Bronchial epithelial cell (primary cell): Measurements from ENCODE around the gene ZFR2. TPM values are rescaled to one million over a fixed set of nuclear protein-coding genes. Genes with fewer than 3 reads are reported as not detected.

Experiments used
- DNase-seq: peaks from one replicate; pipeline ENCODE4 v3.0.0-alpha.2; 2010; ENCODE audit warnings: low read depth
- FAIRE-seq: peaks from 2 replicates; lab custom pipeline; 2011; peaks lifted over from hg19 to GRCh38; lab: Jason Lieb, UNC
- H3K27me3 ChIP-seq: 2 replicates; pipeline ENCODE4 v1.5.1; 2011; ENCODE audit warnings: low read length; ENCODE audit not compliant: control insufficient read depth, insufficient read depth
- H3K36me3 ChIP-seq: 2 replicates; pipeline ENCODE4 v1.5.1; 2011; ENCODE audit warnings: low read length; ENCODE audit not compliant: control insufficient read depth, insufficient read depth
- H3K4me3 ChIP-seq: 2 replicates; pipeline ENCODE4 v1.5.1; 2011; ENCODE audit warnings: mild to moderate bottlenecking, low read depth, low read length, control low read depth
- total RNA-seq: library from RNA; depleted of rRNA; stranded (reverse); fragments of >200 nt; gene quantifications from 2 replicates; pipeline ENCODE4 v1.2.1, GENCODE V29; 2014
- TF ChIP-seq, protein P1 (sequence below): IDR thresholded peaks from 2 replicates; pipeline ENCODE4 v1.5.1; 2011; ENCODE audit warnings: mild to moderate bottlenecking, moderate library complexity, low read length, control low read depth, inconsistent platforms; ENCODE audit not compliant: insufficient read depth, severe bottlenecking

ZFR2 gene
- total RNA-seq, 1 donor from 2014 or later = not detected

DNA sequence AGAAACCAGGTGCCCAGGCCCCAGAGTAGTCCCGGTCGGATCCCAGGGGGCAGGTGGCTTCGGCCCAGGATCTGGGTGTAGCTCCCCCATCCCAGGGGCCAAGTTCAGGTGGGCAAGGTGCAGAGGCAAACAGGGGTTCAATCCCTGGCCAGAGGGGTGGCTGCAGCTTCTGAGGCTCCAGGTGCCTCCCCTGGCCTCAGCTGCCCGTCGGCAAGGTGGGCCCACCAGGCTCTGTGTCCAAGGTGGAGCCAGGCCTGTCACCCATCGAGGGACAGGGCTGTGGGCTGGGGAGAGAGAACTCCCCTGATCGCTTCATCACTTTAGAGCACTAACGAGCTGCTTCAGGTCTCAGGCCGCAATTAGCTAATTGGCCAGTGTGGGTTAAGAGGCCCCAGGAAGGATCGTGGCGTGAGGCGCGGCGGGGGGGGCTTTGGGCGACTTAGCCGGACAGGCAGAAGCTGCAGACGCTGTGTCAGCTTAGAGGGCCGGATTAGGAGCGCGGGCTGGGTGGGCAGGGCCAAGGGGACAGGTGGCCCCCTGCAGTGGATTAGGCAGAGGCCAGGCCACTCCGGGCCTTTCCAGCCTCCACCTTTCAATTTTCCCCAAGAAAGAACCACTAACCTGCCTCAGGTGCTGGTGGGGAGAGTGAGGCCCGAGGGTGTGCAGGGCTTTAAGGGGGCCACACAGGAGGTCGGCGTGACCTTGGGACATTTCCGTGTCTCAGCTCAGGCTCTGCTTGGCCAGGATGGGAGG is 94.0 kb downstream of the ZFR2 start:
- TF ChIP-seq, protein P1, sequence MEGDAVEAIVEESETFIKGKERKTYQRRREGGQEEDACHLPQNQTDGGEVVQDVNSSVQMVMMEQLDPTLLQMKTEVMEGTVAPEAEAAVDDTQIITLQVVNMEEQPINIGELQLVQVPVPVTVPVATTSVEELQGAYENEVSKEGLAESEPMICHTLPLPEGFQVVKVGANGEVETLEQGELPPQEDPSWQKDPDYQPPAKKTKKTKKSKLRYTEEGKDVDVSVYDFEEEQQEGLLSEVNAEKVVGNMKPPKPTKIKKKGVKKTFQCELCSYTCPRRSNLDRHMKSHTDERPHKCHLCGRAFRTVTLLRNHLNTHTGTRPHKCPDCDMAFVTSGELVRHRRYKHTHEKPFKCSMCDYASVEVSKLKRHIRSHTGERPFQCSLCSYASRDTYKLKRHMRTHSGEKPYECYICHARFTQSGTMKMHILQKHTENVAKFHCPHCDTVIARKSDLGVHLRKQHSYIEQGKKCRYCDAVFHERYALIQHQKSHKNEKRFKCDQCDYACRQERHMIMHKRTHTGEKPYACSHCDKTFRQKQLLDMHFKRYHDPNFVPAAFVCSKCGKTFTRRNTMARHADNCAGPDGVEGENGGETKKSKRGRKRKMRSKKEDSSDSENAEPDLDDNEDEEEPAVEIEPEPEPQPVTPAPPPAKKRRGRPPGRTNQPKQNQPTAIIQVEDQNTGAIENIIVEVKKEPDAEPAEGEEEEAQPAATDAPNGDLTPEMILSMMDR = no peak
- no peaks in the 10 kb centered on the region for H3K36me3 ChIP-seq
- DNase-seq = no peak
- no peaks in the 10 kb centered on the region for H3K27me3 ChIP-seq
- FAIRE-seq = no peak
- H3K4me3 ChIP-seq = no peak overlapping the region

- Histone ChIP-seq H3K27me3 (no peaks in the 10 kb centered on the region), H3K36me3 (no peaks in the 10 kb centered on the region), H3K4me3 (no peak overlapping the region)
- TF ChIP-seq, protein P1 = no peak
- FAIRE-seq (no peak), DNase-seq (no peak)
Measured at GRCh38 chr19:3773814-3774515, 94.9 kb downstream of the ZFR2 start.

- Histone ChIP-seq H3K27me3 (no peaks in the 10 kb centered on the region), H3K36me3 (peaks cover 3% of the 10 kb centered on the region), H3K4me3 (no peak within 1 kb of the TSS)
- TF ChIP-seq, protein P1 = no peak
- FAIRE-seq (no peak), DNase-seq (no peak)
Measured at GRCh38 chr19:3771906-3772455, 96.9 kb downstream of the ZFR2 start, which contains the start of gene RAX2. Gene RAX2 (minus strand): TSS chr19:3772228. CDS start chr19:3771742, 486 bp downstream.

GRCh38 chr19:3771000-3771905 is 97.6 kb downstream of the ZFR2 start:
- TF ChIP-seq, protein P1 = no peak
- DNase-seq = no peak
- no peak for FAIRE-seq
- Histone ChIP-seq H3K27me3 (no peaks in the 10 kb centered on the region), H3K36me3 (peaks cover 9% of the 10 kb centered on the region), H3K4me3 (no peak overlapping the region)

DNA sequence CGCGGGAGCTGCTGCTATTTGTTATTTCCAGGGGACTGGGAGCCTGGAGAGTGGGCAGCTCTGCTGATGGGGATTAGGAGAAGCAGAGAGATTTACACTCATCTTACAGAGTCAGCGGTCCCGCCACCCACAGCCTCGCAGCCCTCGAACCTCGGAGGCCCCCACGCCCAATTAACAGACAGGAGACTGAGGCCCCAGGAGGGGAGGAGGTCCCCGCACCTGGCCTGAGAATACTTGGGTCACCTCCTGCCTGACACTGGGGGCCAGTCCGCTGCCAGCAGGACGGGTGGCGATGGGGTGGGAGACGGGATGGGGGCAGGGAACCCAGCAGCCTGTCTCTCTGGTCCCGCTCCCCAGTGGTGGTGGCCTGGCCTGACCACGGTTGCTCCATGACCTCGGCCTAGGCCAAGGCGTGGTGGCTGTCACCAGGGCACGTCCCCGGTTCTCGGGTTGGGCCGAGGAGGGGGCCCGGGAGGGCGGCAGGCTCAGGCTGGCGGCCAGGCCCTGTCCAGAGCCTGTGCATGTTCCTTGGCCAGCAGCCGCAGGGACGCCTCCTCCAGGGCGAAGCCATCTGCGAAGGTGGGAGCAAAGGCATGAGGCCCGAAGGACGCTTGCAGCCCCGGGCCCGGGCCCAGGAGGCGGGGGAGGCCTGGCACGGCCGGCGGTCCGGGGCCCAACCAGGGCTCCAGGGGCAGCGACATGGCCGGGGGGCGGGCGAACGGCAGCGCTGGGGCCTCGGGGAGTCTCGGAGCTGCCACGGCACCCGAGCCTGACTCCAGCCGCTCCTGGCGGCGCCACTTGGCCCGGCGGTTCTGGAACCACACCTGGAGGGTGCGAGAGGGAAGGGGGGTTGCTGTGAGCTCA is 98.5 kb downstream of the ZFR2 start:
- DNase-seq (no peak), FAIRE-seq (no peak)
- Histone ChIP-seq H3K4me3 (no peak overlapping the region), H3K36me3 (peaks cover 9% of the 10 kb centered on the region), H3K27me3 (no peaks in the 10 kb centered on the region)
- TF ChIP-seq, protein P1 = no peak
